HG02759 (cell line): ENCODE results near the gene SLC38A8.

Source experiments
- ATAC-seq: cut with Tn5 transposase; IDR thresholded peaks from one replicate; pipeline ENCODE4 v1.9.1; 2021; ENCODE audit warnings: mild to moderate bottlenecking, moderate library complexity; ENCODE audit not compliant: unreplicated experiment

SLC38A8 gene

GRCh38 chr16:84049403-84050060 is 6.9 kb upstream of the SLC38A8 start:
- no peak for ATAC-seq

GRCh38 chr16:84048871-84049270 is 6.3 kb upstream of the SLC38A8 start:
- no peak for ATAC-seq

DNA sequence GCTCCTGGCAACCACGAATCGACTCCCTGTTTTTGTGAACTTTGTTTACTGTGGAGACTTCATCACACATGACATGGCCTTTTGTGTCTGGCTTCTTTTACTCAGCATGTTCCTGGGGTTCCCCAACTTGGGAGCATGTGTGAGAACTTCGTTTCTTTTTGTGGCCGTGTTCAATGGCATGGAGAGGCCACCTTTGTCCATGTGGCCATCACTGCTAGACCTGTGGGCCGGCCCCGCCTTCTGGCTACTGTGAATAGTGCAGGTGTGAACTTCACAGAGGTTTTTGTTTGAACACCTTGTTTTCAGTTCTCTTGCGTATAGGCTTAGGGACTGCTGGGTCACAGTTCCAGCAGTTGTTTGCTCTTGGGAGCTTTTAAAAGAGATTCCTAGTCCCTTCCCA is 5.7 kb upstream of the SLC38A8 start:
- no peak for ATAC-seq

DNA sequence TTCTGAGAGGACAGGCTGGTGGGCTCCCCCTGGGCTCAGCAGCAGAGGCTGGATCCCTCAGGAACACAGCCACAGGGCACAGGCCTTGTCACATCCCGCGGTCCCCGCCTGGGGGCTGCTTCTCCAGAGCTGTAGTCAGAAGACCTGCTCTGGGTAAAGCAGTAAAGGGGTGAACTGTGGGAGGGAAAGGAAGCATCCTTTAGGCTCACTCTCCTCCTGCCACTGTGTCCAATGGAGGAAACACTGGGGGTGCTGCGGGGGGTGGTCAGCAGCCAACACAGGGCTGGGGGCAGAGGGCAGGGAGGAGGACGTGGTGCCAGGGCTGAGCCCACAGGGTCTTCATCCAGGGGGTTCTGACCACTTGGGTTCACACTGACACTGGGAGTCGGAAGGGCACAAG is 5.0 kb upstream of the SLC38A8 start:
- no peak for ATAC-seq

DNA sequence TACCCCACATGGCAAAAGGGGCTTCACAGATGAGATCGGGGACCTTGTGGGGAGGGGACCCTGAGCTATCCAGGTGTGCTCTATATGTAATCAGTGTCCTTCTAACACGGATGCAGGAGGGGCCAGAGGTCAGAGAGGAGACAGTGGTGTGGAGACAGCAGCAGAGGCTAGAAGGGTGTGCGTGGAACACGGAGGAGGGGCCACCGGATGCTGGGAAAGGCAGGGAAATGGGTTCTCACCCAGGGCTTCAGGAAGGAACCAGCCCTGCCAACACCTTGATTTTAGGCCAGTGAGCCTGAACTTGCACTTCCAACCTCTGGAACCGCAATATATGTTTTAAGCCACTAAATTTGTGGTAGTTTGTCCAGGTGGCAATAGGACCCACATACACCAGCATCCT is 4.6 kb upstream of the SLC38A8 start:
- ATAC-seq, result no peak

DNA sequence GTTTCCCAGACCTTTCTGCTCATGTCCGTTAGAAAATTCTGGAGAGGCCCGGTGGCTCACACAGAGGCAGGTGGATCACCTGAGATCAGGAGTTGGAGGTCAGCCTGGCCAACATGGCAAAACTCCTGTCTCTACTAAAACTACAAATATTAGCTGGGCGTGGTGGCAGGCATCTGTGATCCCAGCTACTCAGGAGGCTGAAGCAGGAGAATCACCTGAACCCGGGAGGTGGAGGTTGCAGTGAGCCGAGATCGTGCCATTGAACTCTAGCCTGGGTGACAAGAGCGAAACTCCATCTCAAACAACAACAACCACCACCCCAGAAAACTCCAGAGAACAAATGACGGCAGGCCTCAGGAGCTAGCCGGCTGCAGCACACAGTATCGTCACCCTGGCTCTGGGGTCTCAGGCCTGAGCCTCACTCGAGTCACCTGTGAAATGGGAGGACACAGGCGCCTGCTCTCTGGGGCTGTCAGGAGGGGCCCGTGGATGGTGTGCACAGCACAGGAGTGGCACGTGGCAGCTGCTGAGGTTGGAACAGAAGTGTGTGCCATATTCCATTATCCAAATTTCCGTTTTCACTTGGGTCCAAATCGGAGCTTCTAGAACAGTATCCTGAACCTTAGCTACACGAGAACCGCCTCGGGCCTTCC is 3.3 kb upstream of the SLC38A8 start:
- ATAC-seq, result no peak

- no peak for ATAC-seq
These were observed 2.6 kb upstream of the SLC38A8 start for GRCh38 chr16:84045001-84045817.

DNA sequence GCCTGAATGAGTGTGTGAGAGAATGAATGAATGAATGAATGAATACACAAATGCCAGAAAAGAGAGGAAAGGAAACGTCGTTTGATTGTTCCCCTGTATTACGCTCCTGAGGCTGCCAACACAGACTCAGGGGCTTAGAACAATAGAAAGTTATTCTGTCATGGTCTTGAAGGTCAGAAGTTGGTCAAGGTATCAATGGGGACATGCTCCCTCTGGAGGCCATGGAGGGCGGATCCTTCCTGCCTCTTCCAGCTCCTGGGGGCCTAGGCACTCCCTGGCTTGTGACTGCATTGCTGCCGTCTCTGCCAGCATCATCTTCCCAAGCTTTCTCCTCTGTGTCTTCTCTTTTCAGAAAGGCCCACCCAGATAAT is 1.5 kb upstream of the SLC38A8 start:
- no peak for ATAC-seq

DNA sequence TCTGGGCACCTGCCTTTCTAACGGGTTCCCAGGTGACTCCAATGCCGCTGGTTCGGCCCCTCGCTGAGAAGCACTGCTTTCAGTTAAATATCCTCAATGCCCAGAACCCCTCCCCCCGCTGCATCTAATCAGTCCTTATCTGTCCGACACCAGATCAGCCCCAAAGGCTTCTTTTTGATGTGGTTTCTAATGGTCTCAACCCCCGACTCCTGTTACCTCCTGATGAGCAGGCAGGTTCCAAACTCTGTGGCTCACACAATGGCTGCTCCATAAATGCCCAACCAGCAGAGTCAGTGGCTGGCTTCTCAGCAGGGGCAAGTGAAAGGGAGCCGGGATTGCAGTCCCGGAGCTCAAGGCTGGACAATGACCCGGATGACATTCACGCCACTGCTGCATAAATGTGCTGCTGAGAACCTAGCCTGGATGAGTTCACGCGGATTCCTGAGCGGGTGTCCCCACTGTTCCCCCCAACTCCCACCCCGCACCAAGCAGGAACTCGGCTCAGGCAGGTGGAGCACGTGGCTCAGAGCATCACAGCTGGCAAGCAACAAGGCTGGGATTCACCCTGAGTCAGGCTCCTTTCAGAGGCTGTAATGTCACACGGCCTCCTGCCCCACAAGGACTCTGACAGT is 1.0 kb upstream of the SLC38A8 start:
- ATAC-seq, result no peak

GRCh38 chr16:84042879-84043485 is 387 bp upstream of the SLC38A8 start:
- no peak for ATAC-seq

DNA sequence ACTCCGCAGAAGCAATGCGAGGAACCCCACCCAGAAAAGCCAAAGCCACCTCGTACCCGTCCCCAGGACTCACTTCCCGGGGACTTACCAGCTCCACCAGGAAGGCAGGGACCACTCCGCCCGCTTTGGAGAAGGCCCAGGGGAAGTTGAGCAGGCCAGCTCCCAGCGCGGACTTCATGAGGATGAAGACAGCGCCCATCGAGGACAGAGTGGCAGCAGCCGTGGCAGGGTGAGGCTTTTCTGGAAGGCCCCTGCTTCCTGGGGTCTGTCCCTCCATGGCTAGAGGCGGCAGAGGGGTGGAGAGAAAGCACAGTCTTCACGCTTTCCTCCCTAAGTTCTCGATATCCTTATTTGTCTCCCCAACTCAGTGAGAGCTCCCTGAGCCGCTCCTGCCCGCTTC is 714 bp downstream of the SLC38A8 start:
- ATAC-seq, result no peak

GRCh38 chr16:84040823-84041820 is 1.5 kb downstream of the SLC38A8 start:
- ATAC-seq, result no peak

GRCh38 chr16:84040226-84040822 is 2.3 kb downstream of the SLC38A8 start:
- no peak for ATAC-seq

DNA sequence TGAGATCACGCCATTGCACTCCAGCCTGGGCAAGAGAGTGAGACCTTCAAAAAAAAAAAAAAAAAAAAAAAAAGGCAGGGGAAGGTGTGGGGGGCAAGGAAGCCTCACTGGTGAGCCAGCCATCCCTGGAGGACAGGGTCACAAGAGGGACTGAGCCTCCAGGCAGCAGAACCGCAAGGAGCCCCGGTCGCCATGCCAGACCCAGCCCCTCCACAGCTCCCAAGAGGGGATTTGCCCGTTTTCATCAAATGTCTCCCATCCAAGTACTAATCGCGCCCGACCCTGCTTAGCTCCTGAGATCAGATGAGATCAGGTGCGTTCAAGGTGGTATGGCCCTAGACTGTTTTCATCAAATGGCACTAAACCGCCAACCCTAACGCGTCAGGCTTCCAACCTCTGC is 2.9 kb downstream of the SLC38A8 start:
- ATAC-seq, result no peak

DNA sequence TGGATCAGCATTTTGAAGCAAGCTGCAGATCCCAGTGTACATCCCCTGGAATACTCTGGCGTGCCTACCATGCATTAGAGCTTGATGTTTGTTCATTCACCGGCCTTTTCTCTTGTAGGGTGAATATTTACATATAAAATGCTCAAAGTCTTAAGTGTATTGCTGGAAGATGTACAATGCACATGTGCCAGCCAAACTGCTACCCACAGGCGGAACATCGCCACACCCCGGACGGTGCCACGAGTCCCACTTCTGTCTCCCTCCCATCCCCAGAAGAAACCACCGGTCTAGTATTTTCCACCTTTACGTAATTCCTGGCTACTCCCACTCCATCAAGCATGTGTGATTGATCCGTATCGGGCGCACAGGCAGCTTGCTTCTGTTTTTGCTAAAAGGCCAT is 4.1 kb downstream of the SLC38A8 start:
- no peak for ATAC-seq

GRCh38 chr16:84036982-84037425 is 5.6 kb downstream of the SLC38A8 start:
- no peak for ATAC-seq

- no peak for ATAC-seq
These were observed 6.5 kb downstream of the SLC38A8 start for GRCh38 chr16:84036131-84036530.

GRCh38 chr16:84034516-84034915 is 8.1 kb downstream of the SLC38A8 start:
- ATAC-seq, result no peak
